Upper lobe of left lung (tissue), 4 donors: ENCODE results near the gene CSF3R.

Source experiments
- CTCF ChIP-seq, 6 experiments: fragments of 450-650 bp in 4 of 6; fragments of 200-600 bp in 2 of 6; sonication (generic) in 2 of 6; IDR thresholded peaks; one replicate each; pipeline ENCODE4 v1.5.1; 2016 to 2019; ENCODE audit warnings: antibody characterized with exemption in 6 of 6
- EP300 ChIP-seq, 4 donors: sonication (generic); formaldehyde crosslinking; IDR thresholded peaks; one replicate each; pipeline ENCODE4 v1.5.1; 2017; ENCODE audit warnings: antibody characterized with exemption in 4 of 4, control low read depth in 2 of 4
- POLR2A ChIP-seq, 4 donors: fragments of 450-650 bp; IDR thresholded peaks; one replicate each; pipeline ENCODE4 v1.5.1; 2016 to 2017; ENCODE audit warnings: antibody characterized with exemption in 4 of 4, mild to moderate bottlenecking in 2 of 4
- POLR2AphosphoS5 ChIP-seq, 2 donors: sonication (generic); formaldehyde crosslinking; IDR thresholded peaks; one replicate each; pipeline ENCODE4 v1.5.1; 2017; ENCODE audit warnings: antibody characterized with exemption in 2 of 2

DNA sequence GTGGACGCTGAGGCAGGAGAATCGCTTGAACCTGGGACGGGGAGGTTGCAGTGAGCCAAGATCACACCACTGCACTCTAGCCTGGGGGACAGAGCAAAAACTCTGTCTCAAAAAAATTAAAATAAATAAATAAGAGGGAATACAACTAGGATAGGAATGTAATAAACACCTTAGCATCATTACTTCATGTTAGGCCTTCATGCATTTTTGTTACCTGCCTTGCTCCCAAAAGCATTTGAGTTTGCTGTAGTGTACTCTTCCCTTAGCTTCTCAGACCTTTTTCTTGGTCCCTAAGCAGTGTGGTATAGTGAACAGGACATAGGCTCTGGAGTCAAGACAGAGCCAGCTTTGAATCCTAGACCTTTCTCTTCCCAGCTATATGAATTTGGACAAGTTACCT, 29.7 kb downstream of the CSF3R start:
- TF ChIP-seq CTCF (IDR thresholded peaks at IDR 0.05) (no peak), POLR2A (IDR thresholded peaks at IDR 0.05) (no peak), EP300 (IDR thresholded peaks at IDR 0.05) (no peak), POLR2AphosphoS5 (IDR thresholded peaks at IDR 0.05) (no peak)
